Mammary epithelial cell (primary cell): ENCODE data around the gene KRTAP4-3.

Experiments used
- EZH2 ChIP-seq: IDR thresholded peaks from 2 replicates; pipeline ENCODE4 v1.6.1; 2012; ENCODE audit warnings: low read length, inconsistent platforms, borderline replicate concordance
- TF ChIP-seq, protein P1 (sequence below), 2 donors: IDR thresholded peaks in 1 of 2; conservative IDR thresholded peaks in 1 of 2; 2 replicates each; pipeline ENCODE4 v1.5.1; 2011 to 2012; ENCODE audit warnings: inconsistent platforms in 2 of 2, low read length in 2 of 2, mild to moderate bottlenecking in 2 of 2, control low read depth in 1 of 2, low read depth in 1 of 2; ENCODE audit not compliant: insufficient read depth in 1 of 2; ENCODE audit errors: extremely low read depth in 1 of 2

DNA sequence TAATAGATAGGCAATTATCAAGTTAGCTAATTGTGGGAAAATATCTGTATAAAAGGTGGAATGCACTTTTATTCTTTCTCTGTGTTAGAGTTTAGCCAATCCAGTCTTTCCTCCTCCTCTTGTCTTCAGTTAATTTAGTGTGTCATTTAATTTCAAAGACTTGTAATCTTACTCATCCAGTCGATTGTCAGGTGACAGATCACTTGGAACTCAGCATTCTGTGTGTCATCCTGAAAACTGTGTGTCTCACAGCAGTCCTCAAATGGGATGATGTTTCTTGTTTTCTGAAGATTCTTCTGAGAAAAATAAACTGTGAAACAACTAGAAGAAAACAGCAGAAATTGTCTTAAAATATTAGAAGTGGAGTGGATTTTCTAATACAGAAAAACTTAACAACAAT, 17.0 kb upstream of the KRTAP4-3 start:
- TF ChIP-seq, protein P1, sequence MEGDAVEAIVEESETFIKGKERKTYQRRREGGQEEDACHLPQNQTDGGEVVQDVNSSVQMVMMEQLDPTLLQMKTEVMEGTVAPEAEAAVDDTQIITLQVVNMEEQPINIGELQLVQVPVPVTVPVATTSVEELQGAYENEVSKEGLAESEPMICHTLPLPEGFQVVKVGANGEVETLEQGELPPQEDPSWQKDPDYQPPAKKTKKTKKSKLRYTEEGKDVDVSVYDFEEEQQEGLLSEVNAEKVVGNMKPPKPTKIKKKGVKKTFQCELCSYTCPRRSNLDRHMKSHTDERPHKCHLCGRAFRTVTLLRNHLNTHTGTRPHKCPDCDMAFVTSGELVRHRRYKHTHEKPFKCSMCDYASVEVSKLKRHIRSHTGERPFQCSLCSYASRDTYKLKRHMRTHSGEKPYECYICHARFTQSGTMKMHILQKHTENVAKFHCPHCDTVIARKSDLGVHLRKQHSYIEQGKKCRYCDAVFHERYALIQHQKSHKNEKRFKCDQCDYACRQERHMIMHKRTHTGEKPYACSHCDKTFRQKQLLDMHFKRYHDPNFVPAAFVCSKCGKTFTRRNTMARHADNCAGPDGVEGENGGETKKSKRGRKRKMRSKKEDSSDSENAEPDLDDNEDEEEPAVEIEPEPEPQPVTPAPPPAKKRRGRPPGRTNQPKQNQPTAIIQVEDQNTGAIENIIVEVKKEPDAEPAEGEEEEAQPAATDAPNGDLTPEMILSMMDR (conservative IDR thresholded peaks at IDR 0.05 in 1 of 2, IDR thresholded peaks at IDR 0.05 in 1 of 2; ENCODE audit: extremely low read depth in 1 of 2, insufficient read depth in 1 of 2, low read depth in 1 of 2, low read length in 2 of 2), result no peak
- TF ChIP-seq EZH2, result no peak
